ENCODE results near the gene PHACTR1. TPM values are rescaled to one million over a fixed set of nuclear protein-coding genes. Genes with fewer than 3 reads are reported as not detected.

The PHACTR1 gene
- polyA plus RNA-seq, 1 of the 3 experiments (the other 2 are of a cell fraction), result 0.12 TPM

DNA sequence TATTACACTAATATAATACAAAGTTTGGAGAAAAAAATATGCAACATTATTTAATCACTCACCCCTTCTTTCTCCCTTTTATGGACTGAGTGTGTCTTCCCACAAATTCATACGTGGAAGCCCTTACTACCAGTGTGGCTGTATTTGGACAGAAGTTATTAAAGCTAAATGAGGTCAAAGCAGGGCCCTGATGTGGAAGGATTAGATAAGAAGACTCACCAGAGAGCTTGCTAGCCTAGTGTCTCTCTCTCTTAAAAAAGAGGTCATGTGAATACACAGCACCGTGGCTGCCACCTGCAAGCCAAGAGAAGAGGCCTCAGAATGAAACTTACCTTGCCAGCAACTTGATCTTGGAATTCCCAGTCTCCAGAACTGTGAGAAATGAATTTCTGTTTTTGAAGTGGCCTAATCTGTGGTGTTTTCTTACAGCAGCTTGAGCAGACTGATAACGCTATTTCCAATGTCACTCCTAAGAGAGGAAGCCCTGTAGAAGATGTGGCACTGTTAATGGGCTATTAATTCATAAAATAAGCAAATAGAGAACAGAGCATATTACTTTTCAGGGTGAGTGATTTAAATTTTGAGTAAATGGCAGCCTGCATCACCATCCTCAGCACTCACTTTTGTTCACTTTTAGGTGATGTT is 378.3 kb downstream of the PHACTR1 start:
- CTCF ChIA-PET, result interaction anchor here (1.2 kb wide), 1 partner anchor 11 kb away, joined by 3 read pairs; no protein-coding TSS in a partner anchor
- WGBS (ENCODE audit: low lambda C conversion rate), result 44% methylated on average over 3 of the region's 3 CpGs
- H3K9me3 ChIP-seq, result no peaks in the 10 kb centered on the region
- peak overlapping the region in 1 of 2 experiments; percentile 48; a peak in 1 of 4 replicates for H3K27ac ChIP-seq (ENCODE audit: low read depth in 2 of 2, low read length in 1 of 2)
- no peaks in the 10 kb centered on the region for H3F3A ChIP-seq (replicated peaks; ENCODE audit: insufficient read depth)
- H3K79me2 ChIP-seq (ENCODE audit: insufficient read depth), result no peaks in the 10 kb centered on the region
- H3K9me2 ChIP-seq, result no peaks in the 10 kb centered on the region
- no peak overlapping the region for H3K4me3 ChIP-seq (ENCODE audit: low read depth in 2 of 2, low read length in 1 of 2)
- H3K4me2 ChIP-seq, result no peak overlapping the region
- H3K9ac ChIP-seq, result no peak overlapping the region
- H2AFZ ChIP-seq (ENCODE audit: low read depth), result no peak overlapping the region
- DNase-seq, result no peak
- H3K4me1 ChIP-seq (ENCODE audit: control insufficient read depth in 1 of 2, insufficient read depth in 2 of 2, low read depth in 1 of 2, low read length in 1 of 2), result no peaks in the 10 kb centered on the region; a peak in 2 of 4 replicates
- no peaks in the 10 kb centered on the region for H3K27me3 ChIP-seq (ENCODE audit: insufficient read depth)
- no peaks in the 10 kb centered on the region for H4K20me1 ChIP-seq (ENCODE audit: insufficient read depth)
- no peaks in the 10 kb centered on the region for H3K36me3 ChIP-seq (replicated peaks in 1 of 2; ENCODE audit: control insufficient read depth in 1 of 2, insufficient read depth in 2 of 2, low read length in 1 of 2)
- POLR2A ChIA-PET, result no interaction called here
- TF ChIP-seq ELF1 (IDR thresholded peaks at IDR 0.05), result no peak
- TF ChIP-seq, protein P1, sequence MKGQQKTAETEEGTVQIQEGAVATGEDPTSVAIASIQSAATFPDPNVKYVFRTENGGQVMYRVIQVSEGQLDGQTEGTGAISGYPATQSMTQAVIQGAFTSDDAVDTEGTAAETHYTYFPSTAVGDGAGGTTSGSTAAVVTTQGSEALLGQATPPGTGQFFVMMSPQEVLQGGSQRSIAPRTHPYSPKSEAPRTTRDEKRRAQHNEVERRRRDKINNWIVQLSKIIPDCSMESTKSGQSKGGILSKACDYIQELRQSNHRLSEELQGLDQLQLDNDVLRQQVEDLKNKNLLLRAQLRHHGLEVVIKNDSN (IDR thresholded peaks at IDR 0.05; ENCODE audit: borderline replicate concordance, low read depth), result no peak
- TF ChIP-seq SMC3 (IDR thresholded peaks at IDR 0.05; ENCODE audit: low read depth, low read length), result no peak
- TF ChIP-seq SIN3A (IDR thresholded peaks at IDR 0.05; ENCODE audit: borderline replicate concordance, low read depth, low read length), result no peak

DNA sequence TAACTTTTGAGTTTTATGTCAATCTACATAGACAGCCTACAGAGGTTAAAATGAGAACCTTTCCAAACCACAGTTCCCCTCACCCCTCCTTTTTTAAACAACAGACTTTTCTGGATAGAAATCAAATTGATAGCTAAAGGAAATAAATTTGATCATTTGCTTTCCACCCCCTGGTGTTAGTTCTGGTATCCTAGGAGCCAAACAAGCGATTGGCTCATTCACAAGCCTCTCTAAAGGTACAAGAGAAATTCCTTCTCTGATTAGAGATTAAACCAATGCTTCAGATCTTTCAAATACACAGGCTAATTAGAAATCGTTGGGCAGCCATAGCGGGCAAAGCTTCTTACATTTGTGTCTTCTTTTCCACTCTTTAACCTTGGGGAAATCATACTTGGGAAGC is 379.5 kb downstream of the PHACTR1 start:
- ChIA-PET CTCF (interaction anchor here (1.2 kb wide), 1 partner anchor 10 kb away, joined by 3 read pairs; no protein-coding TSS in a partner anchor), POLR2A (no interaction called here)
- no peak for TF ChIP-seq SMC3 (IDR thresholded peaks at IDR 0.05; ENCODE audit: low read depth, low read length)
- no peak for TF ChIP-seq MXI1 (IDR thresholded peaks at IDR 0.05; ENCODE audit: low read depth, low read length)
- TF ChIP-seq RFX5 (IDR thresholded peaks at IDR 0.05; ENCODE audit: low read length), result no peak

DNA sequence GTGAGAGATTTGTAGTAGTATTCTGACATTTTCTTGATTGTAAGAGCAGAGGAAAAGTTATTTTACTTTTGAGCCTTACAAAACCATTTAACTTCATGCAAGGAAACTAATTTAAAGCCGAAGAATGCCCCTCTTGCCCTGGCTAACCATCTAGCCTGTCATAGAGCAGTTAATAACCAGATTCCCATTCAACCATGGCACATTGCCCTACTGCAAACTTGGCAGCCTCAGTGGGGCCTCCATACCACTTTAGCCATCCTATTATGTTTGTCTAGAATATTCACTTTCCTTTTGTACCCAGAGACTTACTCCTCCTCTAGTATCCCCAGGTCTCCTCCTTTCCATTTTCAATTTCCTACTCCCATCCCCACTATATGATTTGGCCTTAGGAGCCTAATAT is 380.9 kb downstream of the PHACTR1 start:
- H3K4me3 ChIP-seq (ENCODE audit: low read depth in 2 of 2, low read length in 1 of 2), result no peak overlapping the region
- H3K9me3 ChIP-seq, result no peaks in the 10 kb centered on the region
- ChIA-PET CTCF (no interaction called here), POLR2A (no interaction called here)
- no peaks in the 10 kb centered on the region for H3K9me2 ChIP-seq
- no peak overlapping the region for H2AFZ ChIP-seq (ENCODE audit: low read depth)
- H3K4me1 ChIP-seq (ENCODE audit: control insufficient read depth in 1 of 2, insufficient read depth in 2 of 2, low read depth in 1 of 2, low read length in 1 of 2), result no peaks in the 10 kb centered on the region; a peak in 2 of 4 replicates
- H3K79me2 ChIP-seq (ENCODE audit: insufficient read depth), result no peaks in the 10 kb centered on the region
- no peaks in the 10 kb centered on the region for H3F3A ChIP-seq (replicated peaks; ENCODE audit: insufficient read depth)
- no peak overlapping the region for H3K4me2 ChIP-seq
- no peak for DNase-seq
- TF ChIP-seq RXRA (IDR thresholded peaks at IDR 0.05; ENCODE audit: borderline replicate concordance, low read depth) (no peak), YY1 (IDR thresholded peaks at IDR 0.05; ENCODE audit: low read depth) (no peak), FOXM1 (IDR thresholded peaks at IDR 0.05; ENCODE audit: low read depth) (no peak), JUND (IDR thresholded peaks at IDR 0.05) (no peak), EZH2phosphoT487 (IDR thresholded peaks at IDR 0.05; ENCODE audit: borderline replicate concordance, low read depth) (no peak), RAD21 (IDR thresholded peaks at IDR 0.05; ENCODE audit: low read length) (no peak), RFX5 (IDR thresholded peaks at IDR 0.05; ENCODE audit: low read length) (no peak), TAF1 (IDR thresholded peaks at IDR 0.05; ENCODE audit: borderline replicate concordance, low read depth, low read length) (no peak)
- TF ChIP-seq, protein P2, sequence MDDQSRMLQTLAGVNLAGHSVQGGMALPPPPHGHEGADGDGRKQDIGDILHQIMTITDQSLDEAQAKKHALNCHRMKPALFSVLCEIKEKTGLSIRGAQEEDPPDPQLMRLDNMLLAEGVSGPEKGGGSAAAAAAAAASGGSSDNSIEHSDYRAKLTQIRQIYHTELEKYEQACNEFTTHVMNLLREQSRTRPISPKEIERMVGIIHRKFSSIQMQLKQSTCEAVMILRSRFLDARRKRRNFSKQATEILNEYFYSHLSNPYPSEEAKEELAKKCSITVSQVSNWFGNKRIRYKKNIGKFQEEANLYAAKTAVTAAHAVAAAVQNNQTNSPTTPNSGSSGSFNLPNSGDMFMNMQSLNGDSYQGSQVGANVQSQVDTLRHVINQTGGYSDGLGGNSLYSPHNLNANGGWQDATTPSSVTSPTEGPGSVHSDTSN (IDR thresholded peaks at IDR 0.05), result no peak
- H3K36me3 ChIP-seq (replicated peaks in 1 of 2; ENCODE audit: control insufficient read depth in 1 of 2, insufficient read depth in 2 of 2, low read length in 1 of 2), result no peaks in the 10 kb centered on the region
- no peak overlapping the region for H3K27ac ChIP-seq (ENCODE audit: low read depth in 2 of 2, low read length in 1 of 2)
- H3K27me3 ChIP-seq (ENCODE audit: insufficient read depth), result no peaks in the 10 kb centered on the region
- no peaks in the 10 kb centered on the region for H4K20me1 ChIP-seq (ENCODE audit: insufficient read depth)
- WGBS (ENCODE audit: low lambda C conversion rate), result 25% methylated on average over 1 of the region's 1 CpG
- no peak overlapping the region for H3K9ac ChIP-seq

More for the DNA sequence above, 379.5 kb downstream of the PHACTR1 start:
- Histone ChIP-seq H3K4me3 (ENCODE audit: low read depth in 2 of 2, low read length in 1 of 2) (no peak overlapping the region), H3K79me2 (ENCODE audit: insufficient read depth) (no peaks in the 10 kb centered on the region), H3K9ac (no peak overlapping the region), H3K27ac (ENCODE audit: low read depth in 2 of 2, low read length in 1 of 2) (no peak overlapping the region), H3K27me3 (ENCODE audit: insufficient read depth) (no peaks in the 10 kb centered on the region), H3K9me2 (no peaks in the 10 kb centered on the region), H3K9me3 (no peaks in the 10 kb centered on the region), H4K20me1 (ENCODE audit: insufficient read depth) (no peaks in the 10 kb centered on the region), H3K4me1 (ENCODE audit: control insufficient read depth in 1 of 2, insufficient read depth in 2 of 2, low read depth in 1 of 2, low read length in 1 of 2) (no peaks in the 10 kb centered on the region; a peak in 2 of 4 replicates), H3K4me2 (no peak overlapping the region), H3F3A (replicated peaks; ENCODE audit: insufficient read depth) (no peaks in the 10 kb centered on the region), H3K36me3 (replicated peaks in 1 of 2; ENCODE audit: control insufficient read depth in 1 of 2, insufficient read depth in 2 of 2, low read length in 1 of 2) (no peaks in the 10 kb centered on the region), H2AFZ (ENCODE audit: low read depth) (no peak overlapping the region)
- WGBS (ENCODE audit: low lambda C conversion rate), result 39% methylated on average over 3 of the region's 3 CpGs
- DNase-seq, result no peak

All from SK-N-SH (cell line).